Stimulated activated CD8-positive, alpha-beta memory T cell treated with anti-CD3 and anti-CD28 coated beads, Interleukin-15, amount 100 ng/mL, for 1 hour (primary cell): ENCODE measurements around the gene MADD.
"Not testable (repeated sequence)": the region's sequence is repeated elsewhere in the genome, so short reads cannot be mapped to it uniquely, and the experiment has no call there.

Experiments
- DNase-seq: peaks from one replicate; pipeline ENCODE4 v3.0.0-alpha.2; 2020; ENCODE audit warnings: low read depth

The MADD gene

GRCh38 chr11:47274495-47275235 is 4.7 kb downstream of the MADD start:
- DNase-seq: no peak

- no peak for DNase-seq
Observed at GRCh38 chr11:47276923-47277322, 7.0 kb downstream of the MADD start.

- DNase-seq: no peak
Observed at GRCh38 chr11:47278058-47278457, 8.1 kb downstream of the MADD start.

GRCh38 chr11:47278769-47279168 is 8.8 kb downstream of the MADD start:
- DNase-seq: no peak

GRCh38 chr11:47280099-47280498 is 10.2 kb downstream of the MADD start:
- no peak for DNase-seq

GRCh38 chr11:47280860-47281259 is 10.9 kb downstream of the MADD start:
- no peak for DNase-seq

- no peak for DNase-seq
Observed at GRCh38 chr11:47282462-47282861, 12.5 kb downstream of the MADD start.

GRCh38 chr11:47284151-47284550 is 14.2 kb downstream of the MADD start:
- no peak for DNase-seq

- no peak for DNase-seq
Observed at GRCh38 chr11:47285969-47286770, 16.2 kb downstream of the MADD start.

GRCh38 chr11:47288066-47288465 is 18.1 kb downstream of the MADD start:
- DNase-seq: no peak

- DNase-seq: no peak
Observed at GRCh38 chr11:47289856-47290255, 19.9 kb downstream of the MADD start.

GRCh38 chr11:47295385-47295784 is 25.5 kb downstream of the MADD start:
- no peak for DNase-seq

- DNase-seq: no peak
Observed at GRCh38 chr11:47296045-47296444, 26.1 kb downstream of the MADD start.

- DNase-seq: no peak
Observed at GRCh38 chr11:47299078-47299477, 29.1 kb downstream of the MADD start.

GRCh38 chr11:47302853-47303252 is 32.9 kb downstream of the MADD start:
- DNase-seq: no peak

- DNase-seq: no peak
Observed at GRCh38 chr11:47305734-47306483, 36.0 kb downstream of the MADD start.

GRCh38 chr11:47306484-47306844 is 36.5 kb downstream of the MADD start:
- DNase-seq: no peak

- no peak for DNase-seq
Observed at GRCh38 chr11:47308050-47308823, 38.3 kb downstream of the MADD start.

- no peak for DNase-seq
Observed at GRCh38 chr11:47314992-47315391, 45.1 kb downstream of the MADD start.

- DNase-seq: not testable (repeated sequence)
Observed at GRCh38 chr11:47316501-47316900, 46.6 kb downstream of the MADD start.

GRCh38 chr11:47317064-47317828 is 47.3 kb downstream of the MADD start:
- no peak for DNase-seq
